ENCODE data around the gene SDF2. TPM values are rescaled to one million over a fixed set of nuclear protein-coding genes. Genes with fewer than 3 reads are reported as not detected.

Gene SDF2
- total and polyA plus RNA-seq, 10 of the 15 experiments (the other 5 are each of a cell fraction or from before 2014, with no cell fraction given) = 29.8 to 81.0 (median 41.5) TPM

DNA sequence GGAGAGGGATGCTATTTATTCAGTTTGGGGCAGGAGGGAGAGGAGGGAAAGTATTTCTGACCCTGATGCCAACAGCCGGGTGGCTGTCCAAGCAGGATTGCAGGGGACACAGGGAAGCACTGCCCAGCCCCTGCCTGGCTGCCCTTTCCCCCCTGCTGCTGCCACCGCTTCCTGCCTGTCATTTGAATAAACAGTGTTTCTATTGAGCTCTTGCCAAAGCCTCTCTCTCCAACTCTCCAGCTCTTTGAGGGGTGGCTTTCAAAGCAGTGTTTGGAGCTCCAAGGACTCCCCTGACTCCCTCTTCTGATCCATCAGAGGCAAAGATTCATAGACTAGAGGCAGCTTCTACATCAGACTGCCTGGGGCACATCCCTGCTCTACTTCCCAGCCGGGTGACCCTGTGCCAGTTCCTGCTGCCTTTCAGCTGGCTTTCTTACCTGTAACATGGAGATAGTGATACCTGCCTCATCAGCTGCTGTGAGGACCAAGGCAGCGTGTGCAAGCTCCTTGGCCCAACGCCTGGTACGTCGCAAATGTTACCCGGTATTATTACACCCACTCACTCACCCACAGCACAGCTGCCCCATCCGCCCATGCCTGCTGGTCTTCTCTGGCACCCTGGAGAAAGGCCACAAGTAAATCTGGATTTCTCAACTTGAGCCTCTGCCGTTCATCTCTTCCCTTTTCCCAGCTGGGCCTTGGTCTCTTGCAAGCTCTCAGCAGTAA lies 40.5 kb upstream of the SDF2 start:
- CTCF ChIA-PET = interaction anchor here (0.7 to 1.7 kb wide), 2 partner anchors 25 to 55 kb away, joined by 3 to 9 read pairs; no protein-coding TSS in a partner anchor
- Histone ChIP-seq H4K20me1 (ENCODE audit: control insufficient read depth, insufficient read depth) (no peaks in the 10 kb centered on the region), H3K9me3 (replicated peaks; ENCODE audit: control insufficient read depth, insufficient read depth, low read length) (no peaks in the 10 kb centered on the region), H3K27me3 (replicated peaks in 1 of 2; ENCODE audit: control insufficient read depth in 2 of 2, insufficient read depth in 2 of 2, low read length in 1 of 2) (no peaks in the 10 kb centered on the region), H3K36me3 (ENCODE audit: control insufficient read depth in 2 of 2, insufficient read depth in 2 of 2, low read length in 1 of 2) (peaks cover 13 to 46% of the 10 kb centered on the region in 2 experiments; a peak in 3 of 4 replicates), H3K9ac (ENCODE audit: control insufficient read depth, insufficient read depth, low read length) (no peak overlapping the region), H3K4me3 (no peak overlapping the region), H3K27ac (ENCODE audit: control insufficient read depth, insufficient read depth) (no peak overlapping the region), H2AFZ (ENCODE audit: control insufficient read depth, low read depth, low read length) (no peak overlapping the region), H3K4me1 (ENCODE audit: control insufficient read depth, insufficient read depth, low read length) (no peaks in the 10 kb centered on the region), H3K4me2 (ENCODE audit: control insufficient read depth, insufficient read depth) (no peak overlapping the region), H3K79me2 (ENCODE audit: control insufficient read depth, insufficient read depth, low read length) (no peaks in the 10 kb centered on the region)
- BruUV-seq (replicated peaks) = no TSS peak
- 85% methylated on average over 10 of the region's 10 CpGs for WGBS (ENCODE audit: insufficient coverage, insufficient replicate concordance, low lambda C conversion rate, missing lambda C conversion rate)
- POLR2A ChIA-PET = interaction anchor here (0.6 kb wide), 1 partner anchor 8 kb away, joined by 10 read pairs; no protein-coding TSS in a partner anchor
- TF ChIP-seq CHD1 (IDR thresholded peaks at IDR 0.05; ENCODE audit: low read depth, low read length) (no peak), FOXM1 (IDR thresholded peaks at IDR 0.05; ENCODE audit: low read depth, low read length) (no peak), TCF3 (IDR thresholded peaks at IDR 0.05; ENCODE audit: borderline replicate concordance, insufficient read depth, low read depth, low read length) (0 out of 2 replicates have a peak, but pooled peaks have one; percentile 7), SREBF1 (IDR thresholded peaks at IDR 0.05; ENCODE audit: low read length) (no peak)
- TF ChIP-seq, protein P1, sequence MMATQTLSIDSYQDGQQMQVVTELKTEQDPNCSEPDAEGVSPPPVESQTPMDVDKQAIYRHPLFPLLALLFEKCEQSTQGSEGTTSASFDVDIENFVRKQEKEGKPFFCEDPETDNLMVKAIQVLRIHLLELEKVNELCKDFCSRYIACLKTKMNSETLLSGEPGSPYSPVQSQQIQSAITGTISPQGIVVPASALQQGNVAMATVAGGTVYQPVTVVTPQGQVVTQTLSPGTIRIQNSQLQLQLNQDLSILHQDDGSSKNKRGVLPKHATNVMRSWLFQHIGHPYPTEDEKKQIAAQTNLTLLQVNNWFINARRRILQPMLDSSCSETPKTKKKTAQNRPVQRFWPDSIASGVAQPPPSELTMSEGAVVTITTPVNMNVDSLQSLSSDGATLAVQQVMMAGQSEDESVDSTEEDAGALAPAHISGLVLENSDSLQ (IDR thresholded peaks at IDR 0.05) = no peak
- intact Hi-C loops (cut with micrococcal nuclease; ENCODE audit: unreplicated experiment) (no loop called here), in situ Hi-C loops (cut with MboI) (no loop called here)
- DNase-seq (ENCODE audit: low read depth, low spot score) (no peak), FAIRE-seq (no peak), ATAC-seq (no peak)
- SMC1A ChIA-PET (ENCODE audit: uncharacterized antibody, unreplicated experiment) = no interaction called here
- RAD21 ChIA-PET (ENCODE audit: unreplicated experiment) = no interaction called here

All from GM12878 (cell line).